B cell (primary cell): ENCODE results near the gene ESPL1. TPM values are rescaled to one million over a fixed set of nuclear protein-coding genes. Genes with fewer than 3 reads are reported as not detected.

ENCODE experiments used
- ATAC-seq: fragments of 200-7000 bp; cut with Tn5 transposase; one replicate; pipeline ENCODE4 v1.10.0; 2021; ENCODE audit warnings: low read depth, mild to moderate bottlenecking, moderate number of reproducible peaks, moderate library complexity
- CTCF ChIA-PET: fragments of 350-600 bp; sonication (Branson Sonifier 250); formaldehyde crosslinking; loops from one replicate; lab custom pipeline; 2021; ENCODE audit warnings: antibody characterized with exemption, inconsistent platforms; lab: Charles Lee
- POLR2A ChIA-PET: fragments of 350-600 bp; sonication (Branson Sonifier 250); formaldehyde crosslinking; loops from one replicate; lab custom pipeline; 2021; ENCODE audit warnings: antibody characterized with exemption; lab: Charles Lee
- DNase-seq: peaks from one replicate; pipeline ENCODE4 v3.0.0; 2013
- H2AFZ ChIP-seq: 2 replicates; pipeline ENCODE4 v1.6.1; 2012; ENCODE audit warnings: mild to moderate bottlenecking, low read depth, low read length; ENCODE audit not compliant: insufficient read depth, poor library complexity, severe bottlenecking
- H3K27ac ChIP-seq, 2 donors: 1 replicate in 1 of 2; 2 replicates in 1 of 2; pipeline ENCODE4 v1.5.1; 2012 to 2013; ENCODE audit warnings: low read length in 2 of 2, mild to moderate bottlenecking in 2 of 2, moderate library complexity in 1 of 2
- H3K27me3 ChIP-seq, 4 experiments: fragments of 200-600 bp in 1 of 4; sonication (generic) in 1 of 4; replicated peaks in 1 of 4; 1 replicate in 2 of 4; 2 replicates in 2 of 4; pipeline versions ENCODE4 v1.6.1 to v1.7.0; 2013 to 2016; ENCODE audit warnings: low read length in 3 of 4, mild to moderate bottlenecking in 2 of 4, mixed read lengths in 1 of 4, moderate library complexity in 1 of 4; ENCODE audit not compliant: insufficient read depth in 4 of 4, control insufficient read depth in 3 of 4; ENCODE audit errors: control extremely low read depth in 1 of 4
- H3K36me3 ChIP-seq, 2 experiments: replicated peaks in 1 of 2; 1 replicate in 1 of 2; 2 replicates in 1 of 2; pipeline versions ENCODE4 v1.6.1 to v1.7.1; 2013; ENCODE audit warnings: low read length in 1 of 2; ENCODE audit not compliant: insufficient read depth in 2 of 2, control insufficient read depth in 1 of 2; ENCODE audit errors: control extremely low read depth in 1 of 2, extremely low read depth in 1 of 2
- H3K4me1 ChIP-seq, 2 donors: fragments of 200-600 bp in 1 of 2; sonication (generic) in 1 of 2; 1 replicate in 1 of 2; 2 replicates in 1 of 2; pipeline versions ENCODE4 v1.5.1 to v1.6.1; 2013 to 2017; ENCODE audit warnings: low read length in 2 of 2; ENCODE audit not compliant: control insufficient read depth in 2 of 2, insufficient read depth in 2 of 2
- H3K4me2 ChIP-seq: replicated peaks from 2 replicates; pipeline ENCODE3; 2012; ENCODE audit warnings: mild to moderate bottlenecking, low read depth, low read length; ENCODE audit not compliant: poor library complexity, severe bottlenecking
- H3K4me3 ChIP-seq, 5 experiments: fragments of 200-600 bp in 1 of 5; sonication (generic) in 1 of 5; 1 replicate in 3 of 5; 2 replicates in 2 of 5; pipeline versions ENCODE4 v1.5.1 to v1.7.0; 2011 to 2016; ENCODE audit warnings: low read length in 4 of 5, mild to moderate bottlenecking in 4 of 5, low read depth in 2 of 5, control low read depth in 1 of 5, moderate library complexity in 1 of 5; ENCODE audit not compliant: insufficient read depth in 1 of 5; ENCODE audit errors: control extremely low read depth in 1 of 5, extremely low read depth in 1 of 5
- H3K79me2 ChIP-seq: fragments of 200-600 bp; sonication (generic); one replicate; pipeline ENCODE4 v1.6.0; 2016; ENCODE audit warnings: low read length; ENCODE audit not compliant: control insufficient read depth, insufficient read depth
- H3K9ac ChIP-seq: fragments of 200-600 bp; sonication (generic); 2 replicates; pipeline ENCODE4 v1.6.1; 2017; ENCODE audit warnings: mild to moderate bottlenecking, low read length, moderate library complexity
- H3K9me3 ChIP-seq, 3 donors: one replicate each; pipeline versions ENCODE4 v1.6.1 to v1.7.1; 2013; ENCODE audit warnings: low read length in 2 of 3; ENCODE audit not compliant: control insufficient read depth in 2 of 3, insufficient read depth in 1 of 3; ENCODE audit errors: control extremely low read depth in 1 of 3
- H4K20me1 ChIP-seq: 2 replicates; pipeline ENCODE4 v1.6.0; 2012; ENCODE audit warnings: mild to moderate bottlenecking, low read length; ENCODE audit not compliant: insufficient read depth, control insufficient read depth, poor library complexity, severe bottlenecking
- H3K27ac Mint-ChIP-seq: one replicate; pipeline ENCODE4 v1.8.0; 2021; ENCODE audit warnings: mixed read lengths
- H3K27me3 Mint-ChIP-seq: one replicate; pipeline ENCODE4 v1.8.0; 2021; ENCODE audit warnings: mixed read lengths
- H3K4me1 Mint-ChIP-seq: one replicate; pipeline ENCODE4 v1.8.0; 2021; ENCODE audit warnings: mixed read lengths
- H3K4me3 Mint-ChIP-seq: one replicate; pipeline ENCODE4 v1.8.0; 2021; ENCODE audit warnings: mixed read lengths
- H3K9me3 Mint-ChIP-seq: one replicate; pipeline ENCODE4 v1.8.0; 2022; ENCODE audit warnings: mixed read lengths; ENCODE audit not compliant: insufficient read depth
- CTCF ChIP-seq: fragments of 200-600 bp; IDR thresholded peaks from one replicate; pipeline ENCODE4 v1.8.0; 2022; ENCODE audit warnings: antibody characterized with exemption, mild to moderate bottlenecking
- EZH2 ChIP-seq: IDR thresholded peaks from 2 replicates; pipeline ENCODE4 v1.6.1; 2012; ENCODE audit warnings: borderline replicate concordance, low read depth, mild to moderate bottlenecking, moderate library complexity, low read length; ENCODE audit not compliant: insufficient read depth, poor library complexity, severe bottlenecking
- WGBS: methylation state at CpG from one replicate; pipeline ENCODE4 v1.1.5; 2013; ENCODE audit warnings: missing lambda C conversion rate; ENCODE audit not compliant: insufficient coverage; 5-methylcytosine and 5-hydroxymethylcytosine counted together
- intact Hi-C: fragments of 100-400 bp; cut with micrococcal nuclease; formaldehyde crosslinking; loops from one replicate; pipeline ENCODE4 v1.10.0; 2022
- polyA plus RNA-seq: library from polyadenylated mRNA; depleted of rRNA; stranded (reverse); fragments of >200 nt; gene quantifications from 2 replicates; pipeline ENCODE4 v1.2.3, GENCODE V29; 2012
- total RNA-seq, 2 donors: library from RNA; stranded (reverse); fragments of 120-200 nt in 1 of 2; gene quantifications; 1 replicate in 1 of 2; 2 replicates in 1 of 2; pipeline versions ENCODE4 v1.2.3 to v1.2.4, GENCODE V29; 2013 to 2022

ESPL1 gene
- total and polyA plus RNA-seq, 2 donors (not counting 1 experiment from before 2014, with no cell fraction given): 0.88 to 2.4 TPM

- POLR2A ChIA-PET: no interaction called here
- TF ChIP-seq EZH2 (no peak), CTCF (no peak)
- Histone ChIP-seq H3K79me2 (no peaks in the 10 kb centered on the region), H2AFZ (no peak overlapping the region), H3K4me3 (no peak overlapping the region), H3K9me3 (no peaks in the 10 kb centered on the region), H3K9ac (no peak overlapping the region), H3K4me2 (no peak overlapping the region), H3K27me3 (no peaks in the 10 kb centered on the region), H4K20me1 (no peaks in the 10 kb centered on the region), H3K27ac (no peak overlapping the region), H3K36me3 (no peaks in the 10 kb centered on the region), H3K4me1 (peaks cover 9 to 24% of the 10 kb centered on the region in 2 donors)
- peak overlapping the region; percentile 10 for H3K27ac Mint-ChIP-seq
- DNase-seq: no peak
- peak overlapping the region; percentile 23 for H3K4me3 Mint-ChIP-seq
- 78% methylated on average over 11 of the region's 11 CpGs for WGBS
- no peak for ATAC-seq
- H3K4me1 Mint-ChIP-seq: peaks cover 23% of the 10 kb centered on the region
- H3K9me3 Mint-ChIP-seq: no peaks in the 10 kb centered on the region
- no peaks in the 10 kb centered on the region for H3K27me3 Mint-ChIP-seq
- intact Hi-C loops: no loop called here
- CTCF ChIA-PET: interaction anchor here (0.8 to 1.9 kb wide), 4 partner anchors 11 to 27 kb away, joined by 3 to 7 read pairs (median 5); no protein-coding TSS in a partner anchor
These were observed 43.8 kb upstream of the ESPL1 start for GRCh38 chr12:53224061-53224896.
